GM23338 (cell line): ENCODE data around the gene SERF2.

ENCODE experiments used
- EZH2 ChIP-seq: fragments of 200-600 bp; sonication (generic); IDR thresholded peaks from one replicate; pipeline ENCODE4 v1.8.0; 2017; ENCODE audit warnings: antibody characterized with exemption, mild to moderate bottlenecking, low read depth; ENCODE audit not compliant: unreplicated experiment
- EZH2phosphoT487 ChIP-seq: fragments of 200-600 bp; sonication (generic); IDR thresholded peaks from one replicate; pipeline ENCODE4 v1.8.1; 2018; ENCODE audit warnings: antibody characterized with exemption; ENCODE audit not compliant: unreplicated experiment
- JUNB ChIP-seq: IDR thresholded peaks from one replicate; pipeline ENCODE4 v1.6.1; 2016; ENCODE audit warnings: antibody characterized with exemption; ENCODE audit not compliant: unreplicated experiment
- TF ChIP-seq, protein P1 (sequence below), 2 experiments: fragments of 200-600 bp in 1 of 2; sonication (generic) in 1 of 2; conservative IDR thresholded peaks; 2 replicates each; pipeline versions ENCODE4 v1.5.1 to v1.6.1; 2016 to 2017; ENCODE audit warnings: antibody characterized with exemption in 2 of 2, low read depth in 2 of 2, mild to moderate bottlenecking in 2 of 2, moderate library complexity in 1 of 2
- TF ChIP-seq, protein P2 (sequence below): IDR thresholded peaks from one replicate; pipeline ENCODE4 v1.6.1; 2018; ENCODE audit warnings: antibody characterized with exemption; ENCODE audit not compliant: unreplicated experiment

DNA sequence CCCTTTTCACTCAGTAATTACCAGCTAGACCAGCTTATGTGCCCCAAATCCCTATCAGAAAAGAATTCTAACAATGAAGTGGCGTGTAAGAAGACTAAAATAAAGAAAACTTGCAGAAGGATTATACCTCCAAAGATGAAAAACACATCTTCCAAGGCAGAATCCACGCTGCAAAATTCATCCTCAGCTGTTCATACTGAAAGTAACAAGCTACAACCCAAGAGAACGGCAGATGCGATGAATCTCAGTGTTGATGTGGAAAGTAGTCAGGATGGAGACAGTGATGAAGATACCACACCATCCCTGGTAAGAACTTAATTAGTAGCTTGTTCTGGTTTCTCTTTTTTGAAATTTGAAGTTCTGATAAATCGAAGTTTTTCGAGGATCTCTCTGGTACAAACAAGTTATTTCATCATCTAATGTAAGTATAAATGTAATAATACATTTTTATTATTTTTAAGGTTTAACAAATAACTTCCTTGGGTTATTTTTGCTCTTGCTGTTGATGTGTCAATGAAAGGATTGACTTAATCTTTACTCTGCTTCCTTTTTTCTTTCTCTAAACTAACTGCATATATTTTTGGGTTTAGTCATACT, 36.0 kb downstream of the SERF2 start:
- TF ChIP-seq, protein P1, sequence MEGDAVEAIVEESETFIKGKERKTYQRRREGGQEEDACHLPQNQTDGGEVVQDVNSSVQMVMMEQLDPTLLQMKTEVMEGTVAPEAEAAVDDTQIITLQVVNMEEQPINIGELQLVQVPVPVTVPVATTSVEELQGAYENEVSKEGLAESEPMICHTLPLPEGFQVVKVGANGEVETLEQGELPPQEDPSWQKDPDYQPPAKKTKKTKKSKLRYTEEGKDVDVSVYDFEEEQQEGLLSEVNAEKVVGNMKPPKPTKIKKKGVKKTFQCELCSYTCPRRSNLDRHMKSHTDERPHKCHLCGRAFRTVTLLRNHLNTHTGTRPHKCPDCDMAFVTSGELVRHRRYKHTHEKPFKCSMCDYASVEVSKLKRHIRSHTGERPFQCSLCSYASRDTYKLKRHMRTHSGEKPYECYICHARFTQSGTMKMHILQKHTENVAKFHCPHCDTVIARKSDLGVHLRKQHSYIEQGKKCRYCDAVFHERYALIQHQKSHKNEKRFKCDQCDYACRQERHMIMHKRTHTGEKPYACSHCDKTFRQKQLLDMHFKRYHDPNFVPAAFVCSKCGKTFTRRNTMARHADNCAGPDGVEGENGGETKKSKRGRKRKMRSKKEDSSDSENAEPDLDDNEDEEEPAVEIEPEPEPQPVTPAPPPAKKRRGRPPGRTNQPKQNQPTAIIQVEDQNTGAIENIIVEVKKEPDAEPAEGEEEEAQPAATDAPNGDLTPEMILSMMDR (conservative IDR thresholded peaks at IDR 0.05; ENCODE audit: low read depth in 2 of 2), result no peak
- TF ChIP-seq JUNB, result no peak
- TF ChIP-seq, protein P2, sequence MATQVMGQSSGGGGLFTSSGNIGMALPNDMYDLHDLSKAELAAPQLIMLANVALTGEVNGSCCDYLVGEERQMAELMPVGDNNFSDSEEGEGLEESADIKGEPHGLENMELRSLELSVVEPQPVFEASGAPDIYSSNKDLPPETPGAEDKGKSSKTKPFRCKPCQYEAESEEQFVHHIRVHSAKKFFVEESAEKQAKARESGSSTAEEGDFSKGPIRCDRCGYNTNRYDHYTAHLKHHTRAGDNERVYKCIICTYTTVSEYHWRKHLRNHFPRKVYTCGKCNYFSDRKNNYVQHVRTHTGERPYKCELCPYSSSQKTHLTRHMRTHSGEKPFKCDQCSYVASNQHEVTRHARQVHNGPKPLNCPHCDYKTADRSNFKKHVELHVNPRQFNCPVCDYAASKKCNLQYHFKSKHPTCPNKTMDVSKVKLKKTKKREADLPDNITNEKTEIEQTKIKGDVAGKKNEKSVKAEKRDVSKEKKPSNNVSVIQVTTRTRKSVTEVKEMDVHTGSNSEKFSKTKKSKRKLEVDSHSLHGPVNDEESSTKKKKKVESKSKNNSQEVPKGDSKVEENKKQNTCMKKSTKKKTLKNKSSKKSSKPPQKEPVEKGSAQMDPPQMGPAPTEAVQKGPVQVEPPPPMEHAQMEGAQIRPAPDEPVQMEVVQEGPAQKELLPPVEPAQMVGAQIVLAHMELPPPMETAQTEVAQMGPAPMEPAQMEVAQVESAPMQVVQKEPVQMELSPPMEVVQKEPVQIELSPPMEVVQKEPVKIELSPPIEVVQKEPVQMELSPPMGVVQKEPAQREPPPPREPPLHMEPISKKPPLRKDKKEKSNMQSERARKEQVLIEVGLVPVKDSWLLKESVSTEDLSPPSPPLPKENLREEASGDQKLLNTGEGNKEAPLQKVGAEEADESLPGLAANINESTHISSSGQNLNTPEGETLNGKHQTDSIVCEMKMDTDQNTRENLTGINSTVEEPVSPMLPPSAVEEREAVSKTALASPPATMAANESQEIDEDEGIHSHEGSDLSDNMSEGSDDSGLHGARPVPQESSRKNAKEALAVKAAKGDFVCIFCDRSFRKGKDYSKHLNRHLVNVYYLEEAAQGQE, result no peak
- TF ChIP-seq EZH2phosphoT487, result no peak
- TF ChIP-seq EZH2, result no peak
